Measurements from ENCODE around the gene GIMAP8.

Gene GIMAP8

GRCh38 chr7:150425670-150426069 is 24.8 kb upstream of the GIMAP8 start:
- POLR2A ChIA-PET, result no interaction called here
- no peaks in the 10 kb centered on the region for H3K9me3 ChIP-seq (ENCODE audit: control insufficient read depth, insufficient read depth, low read depth, low read length)
- TF ChIP-seq, protein P1, sequence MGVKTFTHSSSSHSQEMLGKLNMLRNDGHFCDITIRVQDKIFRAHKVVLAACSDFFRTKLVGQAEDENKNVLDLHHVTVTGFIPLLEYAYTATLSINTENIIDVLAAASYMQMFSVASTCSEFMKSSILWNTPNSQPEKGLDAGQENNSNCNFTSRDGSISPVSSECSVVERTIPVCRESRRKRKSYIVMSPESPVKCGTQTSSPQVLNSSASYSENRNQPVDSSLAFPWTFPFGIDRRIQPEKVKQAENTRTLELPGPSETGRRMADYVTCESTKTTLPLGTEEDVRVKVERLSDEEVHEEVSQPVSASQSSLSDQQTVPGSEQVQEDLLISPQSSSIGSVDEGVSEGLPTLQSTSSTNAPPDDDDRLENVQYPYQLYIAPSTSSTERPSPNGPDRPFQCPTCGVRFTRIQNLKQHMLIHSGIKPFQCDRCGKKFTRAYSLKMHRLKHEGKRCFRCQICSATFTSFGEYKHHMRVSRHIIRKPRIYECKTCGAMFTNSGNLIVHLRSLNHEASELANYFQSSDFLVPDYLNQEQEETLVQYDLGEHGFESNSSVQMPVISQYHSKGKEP (tag by site-specific recombination; IDR thresholded peaks at IDR 0.05), result no peak
- TF ChIP-seq ZNF433 (tag by site-specific recombination; IDR thresholded peaks at IDR 0.05; ENCODE audit: low read depth) (no peak), ZFP37 (tag by site-specific recombination; IDR thresholded peaks at IDR 0.05) (no peak), ZNF112 (tag by site-specific recombination; IDR thresholded peaks at IDR 0.05) (no peak), ZNF266 (tag by site-specific recombination; IDR thresholded peaks at IDR 0.05; ENCODE audit: low read depth) (no peak), YY2 (tag by site-specific recombination; IDR thresholded peaks at IDR 0.05) (no peak), ZNF571 (tag by site-specific recombination; IDR thresholded peaks at IDR 0.05) (no peak), ZNF2 (tag by site-specific recombination; IDR thresholded peaks at IDR 0.05) (no peak), ZNF280C (tag by site-specific recombination; IDR thresholded peaks at IDR 0.05) (no peak), SALL2 (tag by site-specific recombination; IDR thresholded peaks at IDR 0.05; ENCODE audit: borderline replicate concordance) (no peak), KLF1 (tag by site-specific recombination; IDR thresholded peaks at IDR 0.05) (no peak), HOXD13 (CRISPR knock-in tag; IDR thresholded peaks at IDR 0.05; ENCODE audit: borderline replicate concordance) (no peak), AEBP2 (tag by site-specific recombination; IDR thresholded peaks at IDR 0.05; ENCODE audit: borderline replicate concordance) (no peak), ZNF518A (tag by site-specific recombination; conservative IDR thresholded peaks at IDR 0.05; ENCODE audit: low read depth) (no peak), ZBTB8A (tag by site-specific recombination; IDR thresholded peaks at IDR 0.05) (no peak), ZSCAN18 (tag by site-specific recombination; IDR thresholded peaks at IDR 0.05) (no peak), PRDM4 (tag by site-specific recombination; IDR thresholded peaks at IDR 0.05) (no peak)
- TF ChIP-seq, protein P2, sequence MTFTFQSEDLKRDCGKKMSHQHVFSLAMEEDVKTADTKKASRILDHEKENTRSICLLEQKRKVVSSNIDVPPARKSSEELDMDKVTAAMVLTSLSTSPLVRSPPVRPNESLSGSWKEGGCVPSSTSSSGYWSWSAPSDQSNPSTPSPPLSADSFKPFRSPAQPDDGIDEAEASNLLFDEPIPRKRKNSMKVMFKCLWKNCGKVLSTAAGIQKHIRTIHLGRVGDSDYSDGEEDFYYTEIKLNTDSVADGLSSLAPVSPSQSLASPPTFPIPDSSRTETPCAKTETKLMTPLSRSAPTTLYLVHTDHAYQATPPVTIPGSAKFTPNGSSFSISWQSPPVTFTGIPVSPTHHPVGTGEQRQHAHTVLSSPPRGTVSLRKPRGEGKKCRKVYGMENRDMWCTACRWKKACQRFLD (tag by site-specific recombination; IDR thresholded peaks at IDR 0.05), result no peak
- no peaks in the 10 kb centered on the region for H3K4me1 ChIP-seq (ENCODE audit: control insufficient read depth, insufficient read depth, low read length)
- H3K36me3 ChIP-seq (ENCODE audit: control insufficient read depth in 2 of 2, insufficient read depth in 1 of 2, low read length in 2 of 2), result no peaks in the 10 kb centered on the region
- H3K4me3 ChIP-seq (ENCODE audit: low read depth, low read length), result no peak overlapping the region
- H3K27ac ChIP-seq (ENCODE audit: extremely low read depth, low read depth, low read length), result no peak overlapping the region
- CTCF ChIA-PET, result no interaction called here

Data from HEK293 (cell line).